ENCODE measurements around the gene ALMS1.

The ALMS1 gene

GRCh38 chr2:73350035-73350691 is 35.5 kb upstream of the ALMS1 start:
- no peak overlapping the region for H3K27ac ChIP-seq
- TF ChIP-seq ZFX (IDR thresholded peaks at IDR 0.05), result no peak
- TF ChIP-seq, protein P1, sequence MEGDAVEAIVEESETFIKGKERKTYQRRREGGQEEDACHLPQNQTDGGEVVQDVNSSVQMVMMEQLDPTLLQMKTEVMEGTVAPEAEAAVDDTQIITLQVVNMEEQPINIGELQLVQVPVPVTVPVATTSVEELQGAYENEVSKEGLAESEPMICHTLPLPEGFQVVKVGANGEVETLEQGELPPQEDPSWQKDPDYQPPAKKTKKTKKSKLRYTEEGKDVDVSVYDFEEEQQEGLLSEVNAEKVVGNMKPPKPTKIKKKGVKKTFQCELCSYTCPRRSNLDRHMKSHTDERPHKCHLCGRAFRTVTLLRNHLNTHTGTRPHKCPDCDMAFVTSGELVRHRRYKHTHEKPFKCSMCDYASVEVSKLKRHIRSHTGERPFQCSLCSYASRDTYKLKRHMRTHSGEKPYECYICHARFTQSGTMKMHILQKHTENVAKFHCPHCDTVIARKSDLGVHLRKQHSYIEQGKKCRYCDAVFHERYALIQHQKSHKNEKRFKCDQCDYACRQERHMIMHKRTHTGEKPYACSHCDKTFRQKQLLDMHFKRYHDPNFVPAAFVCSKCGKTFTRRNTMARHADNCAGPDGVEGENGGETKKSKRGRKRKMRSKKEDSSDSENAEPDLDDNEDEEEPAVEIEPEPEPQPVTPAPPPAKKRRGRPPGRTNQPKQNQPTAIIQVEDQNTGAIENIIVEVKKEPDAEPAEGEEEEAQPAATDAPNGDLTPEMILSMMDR (conservative IDR thresholded peaks at IDR 0.05), result no peak

DNA sequence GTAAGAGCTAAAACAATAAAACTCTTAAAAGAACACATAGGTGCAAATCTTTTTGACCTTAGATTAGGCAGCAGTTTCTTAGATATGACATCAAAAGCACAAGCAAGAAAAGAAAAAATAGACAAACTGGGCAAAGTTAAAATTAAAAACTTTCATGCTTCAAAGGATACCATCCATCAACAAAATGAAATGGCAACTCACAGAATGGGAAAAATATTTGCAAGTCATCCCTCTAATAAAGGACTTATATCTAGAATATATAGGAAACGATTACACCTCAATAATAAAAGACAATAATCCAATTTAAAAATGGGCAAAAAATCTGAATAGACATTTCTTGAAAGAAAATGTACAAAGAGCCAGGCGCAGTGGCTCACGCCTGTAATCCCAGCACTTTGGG is 29.5 kb upstream of the ALMS1 start:
- no peak for TF ChIP-seq ZFX (IDR thresholded peaks at IDR 0.05)
- TF ChIP-seq, protein P1 (conservative IDR thresholded peaks at IDR 0.05), result no peak

DNA sequence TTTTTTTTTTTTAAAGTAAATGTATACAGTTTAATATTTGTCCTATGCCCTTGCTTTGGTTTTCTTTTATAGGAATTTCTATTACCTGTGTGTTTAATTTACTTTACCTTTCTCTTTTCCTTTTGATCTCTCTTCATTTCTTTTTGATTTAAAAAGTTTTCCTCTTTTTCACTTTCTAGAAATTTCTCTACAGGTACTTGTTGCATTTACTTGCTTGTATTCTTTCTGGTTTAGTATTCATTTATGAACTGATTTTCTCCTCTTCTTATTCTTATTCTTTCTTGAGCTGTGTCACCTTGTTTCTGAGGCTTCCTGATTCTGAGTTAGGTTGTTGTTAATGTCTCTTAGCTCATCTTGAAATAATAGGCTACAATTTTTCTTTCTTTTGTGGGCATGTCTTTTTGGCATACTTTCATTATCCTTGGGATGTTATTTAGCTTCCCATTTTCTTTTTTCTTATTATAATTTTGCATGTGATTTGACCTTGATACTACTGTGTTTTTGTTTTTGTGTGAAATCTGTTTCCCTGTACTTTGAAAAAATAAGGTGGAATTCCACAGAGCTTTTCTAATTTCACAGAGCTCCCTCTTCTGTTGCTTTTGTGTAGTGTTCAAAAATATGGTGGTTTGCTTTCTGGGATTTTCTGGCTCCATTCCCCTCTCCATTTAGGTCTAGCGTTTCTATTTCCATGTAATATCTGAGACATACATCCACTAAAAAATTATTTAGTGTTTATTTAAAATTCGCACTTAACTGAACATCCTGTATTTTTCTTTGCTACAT is 25.5 kb upstream of the ALMS1 start:
- TF ChIP-seq ZFX (IDR thresholded peaks at IDR 0.05), result no peak
- TF ChIP-seq, protein P1 (conservative IDR thresholded peaks at IDR 0.05), result peak; percentile 48
- H3K27ac ChIP-seq, result no peak overlapping the region

More for the DNA sequence above, 29.5 kb upstream of the ALMS1 start:
- no peak overlapping the region for H3K27ac ChIP-seq

GRCh38 chr2:73366060-73366459 is 19.6 kb upstream of the ALMS1 start:
- TF ChIP-seq, protein P1 (conservative IDR thresholded peaks at IDR 0.05), result no peak

DNA sequence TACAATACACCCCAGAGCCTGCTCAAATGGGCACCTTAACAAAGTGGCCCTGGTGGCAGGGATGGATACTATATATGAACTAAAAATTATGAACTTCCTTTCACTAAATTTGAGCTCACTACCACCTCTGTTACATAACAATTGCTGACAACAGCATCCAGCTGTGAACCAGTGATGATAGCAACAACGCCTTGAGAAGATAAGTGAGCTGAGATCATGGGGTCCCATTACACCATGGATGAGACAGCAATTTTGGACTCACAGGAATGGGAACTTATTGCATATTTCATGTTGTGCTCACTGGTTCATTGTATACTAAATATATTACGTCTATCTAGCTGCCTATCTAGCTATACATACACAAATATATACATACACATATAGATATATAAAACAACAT is 16.9 kb upstream of the ALMS1 start:
- H3K27ac ChIP-seq, result no peak overlapping the region
- TF ChIP-seq, protein P1 (conservative IDR thresholded peaks at IDR 0.05), result no peak
- TF ChIP-seq ZFX (IDR thresholded peaks at IDR 0.05), result no peak

More at GRCh38 chr2:73366060-73366459, 19.6 kb upstream of the ALMS1 start:
- no peak overlapping the region for H3K27ac ChIP-seq

DNA sequence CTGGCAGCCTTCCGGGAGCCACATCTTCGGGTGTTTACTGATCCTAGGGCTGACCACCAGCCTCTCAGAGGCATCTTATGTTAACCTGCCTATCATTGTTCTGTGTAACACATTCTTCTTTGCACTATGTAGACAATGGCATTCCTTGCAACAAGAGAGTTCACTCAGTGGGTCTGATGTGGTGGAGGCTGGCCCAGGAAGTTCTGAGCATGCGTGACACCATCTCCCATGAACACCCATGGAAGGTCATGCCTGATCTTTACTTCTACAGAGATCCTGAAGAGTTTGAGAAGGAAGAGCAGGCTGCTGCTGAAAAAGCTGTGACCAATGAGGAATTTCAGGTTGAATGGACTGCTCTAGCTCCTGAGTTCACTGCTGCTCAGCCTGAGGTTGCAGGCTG is 15.3 kb upstream of the ALMS1 start:
- no peak overlapping the region for H3K27ac ChIP-seq
- TF ChIP-seq ZFX (IDR thresholded peaks at IDR 0.05), result no peak
- TF ChIP-seq, protein P1 (conservative IDR thresholded peaks at IDR 0.05), result no peak

DNA sequence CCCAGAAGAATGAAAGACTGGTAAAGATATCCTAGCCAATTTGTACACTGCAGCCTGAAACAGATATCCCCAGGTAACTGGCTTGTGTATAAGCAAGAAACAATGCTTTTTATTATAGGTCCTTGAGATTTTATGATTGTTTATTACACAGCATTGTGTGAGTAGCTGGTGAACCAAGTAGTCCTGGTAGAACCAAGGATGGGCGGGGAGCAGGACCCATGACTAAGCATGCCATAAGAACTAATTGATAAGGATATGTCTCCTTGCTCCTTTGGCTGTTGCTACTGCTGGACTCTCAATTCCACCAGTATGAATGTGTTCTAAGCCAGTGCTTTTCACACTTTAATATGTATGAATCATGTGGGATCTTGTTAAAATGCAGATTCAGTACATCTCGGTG is 12.3 kb upstream of the ALMS1 start:
- TF ChIP-seq, protein P1 (conservative IDR thresholded peaks at IDR 0.05), result no peak
- no peak for TF ChIP-seq ZFX (IDR thresholded peaks at IDR 0.05)
- H3K27ac ChIP-seq, result no peak overlapping the region
